Measurements from ENCODE around the gene NFATC3.

Gene NFATC3

DNA sequence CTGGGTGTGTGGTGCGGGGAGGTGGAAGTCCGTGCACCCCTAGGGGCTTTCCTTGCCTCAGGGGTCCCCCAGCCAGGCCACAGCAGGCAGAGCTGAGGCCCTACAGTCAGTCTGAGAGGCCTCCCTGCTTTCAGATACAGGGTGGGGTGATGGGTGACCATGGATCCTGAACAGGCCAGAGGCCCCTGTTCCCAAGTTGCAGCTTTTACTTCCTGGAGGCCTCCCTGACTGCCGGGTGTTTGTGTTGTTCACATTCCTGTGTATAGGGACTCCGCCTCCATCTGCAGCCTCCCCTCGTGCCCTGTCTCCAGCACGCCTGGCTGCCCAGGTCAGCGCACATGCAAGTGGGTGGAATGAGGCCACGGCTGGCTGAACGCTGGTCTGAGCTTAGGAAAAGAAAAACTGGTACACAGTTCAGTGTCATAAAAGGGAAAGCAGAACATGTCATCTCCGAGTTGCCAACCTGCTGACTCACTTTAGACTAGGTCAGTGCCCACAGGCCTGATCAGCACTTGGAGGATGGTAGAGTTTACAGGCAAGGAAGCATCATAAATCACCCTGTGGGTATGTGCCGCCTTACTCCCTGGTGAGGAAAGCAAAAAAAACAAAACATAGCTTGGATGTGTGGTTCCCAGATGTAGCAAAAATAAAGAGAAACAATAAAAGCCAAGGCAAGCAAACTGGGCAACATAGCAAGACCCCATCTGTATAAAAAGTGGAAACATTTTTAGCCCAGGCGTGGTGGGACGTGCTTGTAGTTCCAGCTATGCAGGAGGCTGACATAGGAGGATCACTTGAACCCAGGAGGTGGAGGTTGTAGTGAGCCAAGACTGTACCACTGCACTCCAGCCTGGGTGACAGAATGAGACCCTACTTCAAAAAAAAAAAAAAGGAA, 173.0 kb downstream of the NFATC3 start:
- DNase-seq = no peak

DNA sequence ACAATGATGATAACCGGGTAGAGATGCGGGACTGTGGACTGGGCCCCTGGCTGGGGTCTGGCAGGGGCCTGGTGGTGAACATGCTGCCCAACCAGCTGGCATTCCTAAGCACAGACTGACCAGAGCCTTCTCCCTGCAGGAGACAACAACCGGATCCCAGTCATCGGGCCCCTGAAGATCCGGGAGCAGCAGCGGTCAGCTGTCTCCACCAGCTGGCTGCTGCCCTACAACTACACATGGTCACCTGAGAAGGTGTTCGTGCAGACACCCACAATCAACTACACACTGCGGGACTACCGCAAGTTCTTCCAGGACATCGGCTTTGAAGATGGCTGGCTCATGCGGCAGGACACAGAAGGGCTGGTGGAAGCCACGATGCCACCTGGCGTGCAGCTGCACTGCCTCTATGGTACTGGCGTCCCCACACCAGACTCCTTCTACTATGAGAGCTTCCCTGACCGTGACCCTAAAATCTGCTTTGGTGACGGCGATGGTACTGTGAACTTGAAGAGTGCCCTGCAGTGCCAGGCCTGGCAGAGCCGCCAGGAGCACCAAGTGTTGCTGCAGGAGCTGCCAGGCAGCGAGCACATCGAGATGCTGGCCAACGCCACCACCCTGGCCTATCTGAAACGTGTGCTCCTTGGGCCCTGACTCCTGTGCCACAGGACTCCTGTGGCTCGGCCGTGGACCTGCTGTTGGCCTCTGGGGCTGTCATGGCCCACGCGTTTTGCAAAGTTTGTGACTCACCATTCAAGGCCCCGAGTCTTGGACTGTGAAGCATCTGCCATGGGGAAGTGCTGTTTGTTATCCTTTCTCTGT, 174.0 kb downstream of the NFATC3 start:
- Histone ChIP-seq H3K27me3 (no peaks in the 10 kb centered on the region), H3K36me3 (no peaks in the 10 kb centered on the region), H3K4me1 (no peaks in the 10 kb centered on the region), H3K4me3 (ENCODE audit: low read depth, low read length) (no peak overlapping the region), H3K9me3 (no peaks in the 10 kb centered on the region)
- TF ChIP-seq CTCF (IDR thresholded peaks at IDR 0.05; ENCODE audit: low read depth, low read length) = no peak
- no peak for DNase-seq

More for the DNA sequence above, 173.0 kb downstream of the NFATC3 start:
- Histone ChIP-seq H3K36me3 (no peaks in the 10 kb centered on the region), H3K9me3 (no peaks in the 10 kb centered on the region), H3K4me1 (no peaks in the 10 kb centered on the region), H3K27me3 (no peaks in the 10 kb centered on the region), H3K4me3 (ENCODE audit: low read depth, low read length) (no peak overlapping the region)
- no peak for TF ChIP-seq CTCF (IDR thresholded peaks at IDR 0.05; ENCODE audit: low read depth, low read length)

DNA sequence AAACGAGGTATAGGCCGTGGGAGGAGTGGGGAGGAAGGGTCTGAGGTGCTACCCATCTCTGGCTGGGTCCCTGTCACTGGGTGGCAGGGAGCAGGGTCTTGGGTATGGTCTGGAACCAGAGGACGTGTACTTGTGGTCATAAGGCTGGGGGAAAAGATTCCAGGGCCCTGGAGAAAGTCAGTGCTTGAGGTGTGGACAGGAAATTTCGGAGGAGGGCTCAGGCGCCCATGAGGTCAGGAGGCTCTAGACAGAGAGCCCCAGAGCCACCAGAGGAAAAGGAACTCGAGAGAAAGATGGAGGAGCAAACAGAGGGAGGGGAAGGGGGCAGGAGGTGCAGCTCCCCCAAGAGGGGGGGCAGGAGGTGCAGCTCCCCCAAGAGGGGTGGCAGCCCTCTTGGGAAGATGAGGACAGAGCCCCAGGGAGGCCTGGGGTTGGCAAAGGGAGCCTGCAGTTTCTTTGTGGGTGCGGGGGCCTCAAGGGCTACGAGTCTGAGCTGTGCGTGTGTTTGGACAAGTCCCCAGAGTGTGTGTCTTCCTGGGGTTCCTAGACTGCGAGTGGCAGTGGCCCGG, 178.5 kb downstream of the NFATC3 start:
- H3K27me3 ChIP-seq = no peaks in the 10 kb centered on the region
- H3K4me3 ChIP-seq (ENCODE audit: low read depth, low read length) = peak overlapping the region; percentile 93
- H3K36me3 ChIP-seq = 0 out of 2 replicates have a peak, but pooled peaks cover 5% of the 10 kb centered on the region
- DNase-seq = no peak
- H3K9me3 ChIP-seq = no peaks in the 10 kb centered on the region
- peaks cover 6% of the 10 kb centered on the region; the same call in 1 of the 2 replicates for H3K4me1 ChIP-seq
- no peak for TF ChIP-seq CTCF (IDR thresholded peaks at IDR 0.05; ENCODE audit: low read depth, low read length)

- H3K27me3 ChIP-seq = no peaks in the 10 kb centered on the region
- H3K4me3 ChIP-seq (ENCODE audit: low read depth, low read length) = peak within 1 kb of the TSS; percentile 93
- TF ChIP-seq CTCF (IDR thresholded peaks at IDR 0.05; ENCODE audit: low read depth, low read length) = peak; percentile 63
- peaks cover 6% of the 10 kb centered on the region; the same call in 1 of the 2 replicates for H3K4me1 ChIP-seq
- peaks cover 9% of the 10 kb centered on the region; the same call in 1 of the 2 replicates for H3K36me3 ChIP-seq
- DNase-seq = peak; percentile 90
- H3K9me3 ChIP-seq = no peaks in the 10 kb centered on the region
These were observed 179.2 kb downstream of the NFATC3 start, which contains the start of gene SLC7A6 for GRCh38 chr16:68264128-68265077. TSS of gene SLC7A6 (plus strand) at chr16:68264526. CDS start at chr16:68274727, 10,201 bp downstream.
